H4 (cell line): ENCODE results near the gene CMSS1. TPM values are rescaled to one million over a fixed set of nuclear protein-coding genes. Genes with fewer than 3 reads are reported as not detected.
A peak's percentile ranks its signal among the peaks of the same experiment; 100 is the strongest.

ENCODE experiments used
- DNase-seq: peaks from one replicate; pipeline ENCODE4 v3.0.0-alpha.2; 2015; ENCODE audit warnings: low spot score
- total RNA-seq: library from RNA; depleted of rRNA; stranded (reverse); fragments of >200 nt; shearing (Covaris generic); gene quantifications from 2 replicates; pipeline ENCODE4 v1.2.3, GENCODE V29; 2014

CMSS1 gene
- total RNA-seq, 1 experiment from 2014 or later, result 39.3 TPM

DNA sequence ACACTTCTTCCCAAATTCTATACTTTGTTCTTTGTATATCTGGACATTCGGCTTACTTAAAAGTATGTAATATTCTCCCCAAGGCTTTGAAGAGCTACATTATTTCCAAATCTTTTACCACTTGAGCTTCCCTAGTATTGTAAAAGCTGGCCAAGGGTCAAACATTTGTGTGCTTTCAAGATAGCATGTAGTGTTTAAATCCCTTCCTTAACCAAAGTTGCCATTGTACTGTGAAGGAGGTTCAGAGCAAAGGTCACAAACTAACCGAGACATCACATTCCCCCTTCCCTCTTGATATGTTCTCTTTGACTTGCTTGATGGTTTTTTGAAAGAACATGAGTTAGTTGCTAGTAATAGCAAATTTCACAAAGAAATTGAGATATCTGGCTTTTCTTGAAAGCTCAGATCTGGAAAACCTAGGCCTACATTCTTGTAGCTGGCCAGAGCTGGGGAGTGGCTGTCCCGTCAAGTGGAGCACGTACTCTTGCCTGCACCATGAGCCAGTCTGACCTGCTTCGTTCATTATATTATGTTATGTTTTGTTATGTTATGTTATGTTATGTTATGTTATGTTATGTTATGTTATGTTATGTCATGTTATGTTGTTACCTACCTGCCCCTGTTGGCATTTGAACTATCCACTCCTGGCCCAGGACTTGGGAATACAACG, 236.4 kb downstream of the CMSS1 start:
- no peak for DNase-seq

DNA sequence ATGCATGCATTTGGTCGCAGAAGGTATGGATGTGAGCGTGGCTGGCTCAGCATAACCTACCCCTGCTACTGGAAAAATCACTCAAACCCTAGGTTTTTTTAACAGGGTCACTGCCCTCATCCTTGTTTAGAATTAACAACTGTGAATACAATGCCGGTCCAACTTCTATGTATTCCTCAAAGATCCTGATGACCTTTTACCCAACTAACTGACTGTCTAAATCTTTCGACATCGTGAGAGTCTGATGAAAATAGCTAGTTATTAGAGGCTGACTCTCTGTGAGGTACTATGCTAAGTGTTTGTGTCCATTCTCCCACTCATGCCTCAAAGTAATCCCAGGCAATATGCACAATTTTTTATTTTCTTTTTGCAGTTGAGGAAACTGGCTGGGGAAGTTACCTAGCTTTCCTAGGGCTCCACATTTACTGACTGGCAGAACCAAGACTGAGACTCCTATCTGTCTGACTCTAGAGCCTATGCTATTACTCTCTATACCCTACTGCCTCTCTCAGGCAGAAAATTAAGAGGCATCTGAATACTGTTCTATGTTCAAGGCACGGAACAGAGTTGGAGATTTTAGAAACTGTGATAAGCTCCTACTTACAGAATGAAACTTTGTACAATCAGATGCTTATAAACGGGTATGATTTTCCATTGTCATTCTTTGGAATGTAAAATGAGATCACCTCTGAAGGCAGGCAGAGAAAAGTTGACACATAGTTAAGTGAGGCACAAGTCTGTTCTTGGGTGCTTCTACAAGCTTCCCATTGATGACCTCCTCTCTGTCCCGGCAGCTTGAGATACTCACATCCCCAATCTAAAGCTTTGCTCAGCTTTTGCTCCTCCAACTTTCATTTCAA, 240.3 kb downstream of the CMSS1 start:
- DNase-seq, result no peak

DNA sequence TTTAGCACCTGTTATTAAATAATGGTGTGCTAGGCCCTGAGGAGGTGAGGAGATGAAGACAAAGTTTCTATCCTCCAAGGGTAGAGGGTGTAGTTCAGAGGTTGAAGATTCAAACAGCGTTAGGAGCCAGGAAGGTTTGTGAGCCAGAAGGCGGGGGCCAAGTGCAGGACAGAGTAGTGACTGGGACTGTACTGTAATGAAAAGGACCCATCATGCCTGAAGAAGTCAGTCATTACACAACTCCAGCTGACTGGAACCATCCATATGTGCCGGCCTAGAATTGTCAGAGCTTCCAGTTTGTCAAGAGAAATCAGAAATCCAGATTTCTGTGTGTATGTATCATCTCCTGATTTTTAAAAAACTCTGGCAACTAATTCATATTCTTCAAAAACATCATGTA, 241.8 kb downstream of the CMSS1 start:
- no peak for DNase-seq

DNA sequence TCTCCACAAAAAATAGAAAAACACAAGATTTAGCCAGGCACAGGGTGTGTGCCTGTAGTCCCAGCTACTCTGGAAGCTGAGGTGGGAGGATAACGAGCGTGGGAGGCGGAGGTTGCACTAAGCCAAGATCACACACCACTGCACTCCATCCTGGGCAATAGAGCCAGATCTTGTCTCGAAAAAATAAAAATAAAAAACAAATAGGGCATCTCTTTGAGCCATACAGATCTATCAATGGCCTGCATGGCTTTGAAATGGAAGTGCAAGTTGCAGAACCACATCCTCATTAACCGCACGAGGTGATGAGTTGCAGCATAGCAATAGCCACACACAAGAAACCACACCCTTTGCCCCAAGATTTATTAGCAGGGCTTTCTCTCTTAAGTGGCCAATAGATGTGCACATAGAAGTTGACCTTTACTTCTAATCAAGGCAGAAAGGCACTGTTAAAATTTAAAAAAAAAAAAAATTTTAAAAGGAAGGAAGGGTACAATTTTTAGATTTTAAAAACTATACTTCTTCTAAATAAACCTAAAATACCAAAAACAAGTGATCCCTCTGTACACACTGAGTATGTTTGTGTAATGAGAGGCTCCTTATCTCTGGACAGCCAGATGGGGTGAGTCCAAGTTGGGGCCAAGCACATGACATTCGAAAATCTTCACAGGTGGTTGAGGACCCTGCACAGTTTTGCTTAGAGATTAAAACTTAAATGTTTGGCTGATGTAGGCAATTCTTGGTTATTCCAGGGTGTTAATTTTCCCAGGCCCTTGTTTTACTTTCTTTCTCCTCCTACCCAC, 243.2 kb downstream of the CMSS1 start:
- no peak for DNase-seq

DNA sequence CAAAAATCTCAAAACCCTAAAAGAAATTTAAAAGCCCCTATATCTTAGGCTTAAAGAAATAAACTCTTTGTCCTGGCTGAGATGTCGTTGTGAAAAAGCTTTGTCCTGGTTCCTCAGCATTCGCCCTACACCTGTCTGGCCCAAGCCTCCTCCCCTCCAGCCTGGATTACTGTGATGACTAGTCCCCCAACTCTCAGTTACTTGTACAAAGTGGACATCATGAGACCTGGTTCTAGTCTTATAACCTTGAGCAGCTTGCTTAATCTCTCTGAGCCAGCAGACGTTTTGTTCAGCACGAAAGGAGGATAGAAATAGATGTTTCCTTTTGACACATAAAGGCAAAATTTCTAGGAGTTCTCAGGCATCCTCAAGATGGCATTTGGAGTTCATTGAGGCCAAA, 245.0 kb downstream of the CMSS1 start:
- DNase-seq, result no peak

DNA sequence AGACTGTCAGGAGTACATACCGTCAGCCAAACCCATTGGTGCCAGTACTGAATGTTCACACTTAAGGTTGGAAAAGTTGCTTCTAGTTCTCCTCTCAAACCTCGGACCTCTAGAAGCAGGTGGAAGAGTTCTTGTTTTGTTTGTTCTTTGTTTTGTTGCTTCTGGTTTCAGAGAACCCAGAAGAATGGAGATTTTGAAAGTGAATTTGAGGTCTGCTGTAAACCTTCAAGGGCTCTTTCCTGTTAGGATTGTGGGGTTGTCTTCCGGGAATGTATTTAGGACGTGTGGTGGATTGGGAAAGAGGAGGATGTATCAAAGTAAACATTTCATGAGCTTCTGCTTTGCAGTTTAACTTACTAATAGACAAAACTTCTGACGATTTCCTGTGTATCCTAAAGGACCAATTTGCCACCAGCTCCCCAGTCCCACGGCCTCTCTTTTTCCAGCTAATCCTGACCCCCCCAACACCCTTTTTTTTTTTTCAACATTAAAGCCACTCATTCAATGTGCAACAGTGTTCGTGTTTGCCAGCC, 246.3 kb downstream of the CMSS1 start:
- DNase-seq, result peak; percentile 72

DNA sequence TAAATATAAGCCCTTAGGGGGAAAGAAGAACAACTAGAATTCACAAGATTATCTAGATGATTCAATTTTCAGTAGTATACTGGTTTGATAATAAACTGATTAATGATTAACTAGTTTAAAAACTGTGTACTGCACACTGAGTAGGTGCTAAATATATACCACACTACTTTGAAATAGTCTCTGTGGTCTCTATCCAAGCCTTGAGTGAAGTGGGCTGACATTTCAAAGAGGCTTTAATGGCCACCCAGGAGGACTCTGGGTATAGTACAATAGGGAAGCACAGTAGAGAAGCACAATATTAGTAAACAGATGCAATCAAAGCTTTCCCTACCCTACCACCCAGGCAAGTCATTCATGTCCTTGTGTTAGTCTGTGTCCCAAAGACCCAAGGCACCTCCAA, 249.9 kb downstream of the CMSS1 start:
- no peak for DNase-seq

DNA sequence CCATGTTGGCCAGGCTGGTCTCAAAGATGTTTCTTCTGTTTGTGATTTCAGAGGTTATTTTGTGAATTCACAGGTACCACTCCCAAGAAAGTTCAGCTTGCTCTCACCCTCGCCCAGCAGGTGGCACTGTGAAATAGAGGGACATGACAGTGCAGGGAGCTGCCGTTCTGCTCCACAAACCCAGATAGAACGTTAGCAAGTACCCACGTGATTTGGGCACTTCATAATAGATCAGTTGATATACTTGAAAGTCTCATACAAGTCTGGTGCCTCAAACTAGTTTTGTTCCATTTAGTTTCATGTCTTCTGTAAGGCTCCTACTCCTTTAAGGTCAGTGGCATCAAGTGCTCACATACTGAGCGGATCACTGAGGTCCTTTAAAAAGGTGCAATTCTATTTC, 251.2 kb downstream of the CMSS1 start:
- peak; percentile 82 for DNase-seq

DNA sequence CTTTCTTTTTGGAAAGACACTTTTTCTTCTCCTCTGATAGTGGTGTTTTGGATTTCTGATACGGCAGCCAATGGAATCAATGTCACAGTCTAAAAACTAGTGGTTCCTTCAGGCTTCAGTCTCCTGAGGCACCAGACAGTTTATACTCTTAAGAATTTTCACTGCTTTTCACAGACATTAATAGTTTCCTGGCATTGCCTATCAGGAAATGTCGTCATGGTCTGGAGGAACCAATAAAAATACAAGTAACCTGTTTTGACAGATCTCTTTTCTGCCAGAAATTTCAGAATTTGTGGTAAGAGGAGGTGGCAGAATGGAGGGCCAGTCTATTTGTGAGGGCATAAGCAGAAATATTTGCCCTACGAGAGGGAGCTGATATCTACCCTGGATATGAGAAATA, 251.8 kb downstream of the CMSS1 start:
- DNase-seq, result no peak

DNA sequence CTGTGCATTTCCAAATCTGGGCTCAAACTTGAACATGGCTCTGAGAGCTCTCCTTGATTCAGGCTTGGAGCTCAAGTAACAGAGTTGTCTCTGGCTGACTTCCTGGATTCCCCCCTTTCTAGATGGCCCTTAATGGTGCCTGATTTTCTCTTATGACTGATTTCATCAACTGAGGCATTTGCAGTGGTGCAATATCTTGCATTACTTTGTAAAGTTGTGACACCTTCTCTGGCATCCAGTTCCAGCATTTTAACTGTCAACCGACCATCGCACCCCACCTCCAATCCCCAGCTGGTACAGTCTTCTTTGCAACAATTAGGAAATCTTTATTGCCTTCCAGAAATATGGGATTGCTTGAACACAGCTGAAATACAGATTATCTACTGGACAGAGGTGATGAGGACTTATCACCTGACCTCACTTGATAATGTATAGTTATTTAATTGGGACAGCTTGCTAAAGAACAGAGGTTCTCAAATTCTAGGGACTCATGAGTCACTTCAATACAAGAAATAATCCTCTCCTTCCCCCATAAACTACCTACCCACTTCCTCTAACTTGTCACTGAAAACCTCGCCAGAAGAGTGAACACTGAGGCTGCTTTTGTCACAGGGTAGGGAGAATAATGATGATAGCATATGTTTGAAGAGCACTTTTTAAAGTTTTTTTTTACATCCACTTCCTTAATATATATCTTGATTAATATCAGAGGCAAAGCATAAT, 254.8 kb downstream of the CMSS1 start:
- DNase-seq, result no peak

DNA sequence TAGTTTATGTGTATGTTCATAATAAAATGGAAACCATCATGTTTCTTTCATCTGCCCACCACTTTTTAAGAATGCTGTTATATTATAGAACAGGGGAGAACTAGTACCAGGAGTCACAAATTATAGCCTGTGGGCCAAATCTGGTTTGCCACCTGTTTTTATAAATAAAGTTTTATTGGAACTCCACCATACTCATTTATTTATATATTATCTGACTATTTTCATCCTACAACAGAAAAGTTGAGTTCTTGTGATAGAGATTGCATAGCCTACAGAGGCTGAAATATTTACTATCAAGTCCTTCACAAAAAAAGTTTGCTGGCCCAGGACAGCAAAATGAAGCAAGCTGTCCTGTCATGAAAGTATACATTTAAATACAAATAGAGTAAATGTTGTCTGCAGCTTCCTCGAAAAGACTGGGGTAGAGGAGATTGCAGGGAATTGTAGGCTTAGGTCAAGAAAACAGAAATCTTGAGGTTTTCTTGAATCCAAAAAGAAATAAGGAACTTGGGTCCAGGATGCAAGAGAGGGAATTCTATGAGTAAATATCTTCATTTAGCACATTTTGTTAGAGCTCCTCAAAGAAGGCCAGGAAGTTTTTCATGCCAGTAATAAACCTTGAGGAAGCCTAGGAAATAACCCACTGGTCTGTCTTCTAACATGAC, 255.5 kb downstream of the CMSS1 start:
- no peak for DNase-seq

DNA sequence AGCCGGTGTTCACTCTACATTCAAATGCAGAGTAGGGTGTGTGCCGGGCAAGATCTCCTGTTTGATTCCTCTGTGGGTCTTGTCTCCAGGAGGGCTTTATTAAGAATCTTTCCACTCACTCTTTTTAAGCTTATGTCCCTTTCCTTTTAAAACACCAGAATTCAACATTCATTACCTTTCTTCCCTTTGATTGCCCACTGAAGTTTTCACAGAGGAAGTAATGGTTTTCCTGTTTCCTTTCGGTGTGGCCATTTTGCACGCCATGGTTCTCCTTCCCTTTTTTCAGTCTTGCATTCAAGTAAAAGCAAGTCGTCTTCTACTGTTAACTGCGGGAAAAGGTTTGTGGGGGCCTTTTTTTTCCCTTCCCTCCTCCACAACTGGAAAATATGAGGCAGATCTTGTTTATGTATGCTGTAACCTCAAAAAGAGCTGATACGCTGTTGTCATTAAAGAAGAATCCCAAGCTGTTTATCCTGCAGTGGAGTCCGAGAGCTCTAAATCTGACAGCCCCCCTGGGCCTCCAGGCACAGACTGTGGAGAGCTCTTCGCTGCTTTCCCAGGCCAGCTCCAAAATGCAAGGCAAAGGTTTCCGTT, 256.1 kb downstream of the CMSS1 start:
- DNase-seq, result peak; percentile 91

DNA sequence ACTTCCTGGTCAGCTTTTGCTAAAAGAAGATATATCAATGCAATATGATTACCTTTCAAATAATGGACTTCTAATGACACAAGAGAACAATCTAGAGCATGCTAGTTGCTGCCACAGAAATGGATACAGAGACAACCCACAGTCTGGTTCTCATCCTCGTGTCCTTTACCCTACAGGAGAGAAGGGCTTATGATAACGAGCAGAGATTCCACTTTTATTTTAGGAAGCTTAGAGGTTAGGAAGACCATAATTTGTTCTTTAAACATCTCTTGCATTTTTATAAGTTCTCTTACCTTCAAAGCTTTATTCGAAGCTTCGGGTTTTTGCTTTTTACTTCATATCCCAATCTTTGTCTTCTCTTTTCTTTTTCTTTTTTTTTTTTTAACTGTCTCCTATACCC, 257.5 kb downstream of the CMSS1 start:
- no peak for DNase-seq

DNA sequence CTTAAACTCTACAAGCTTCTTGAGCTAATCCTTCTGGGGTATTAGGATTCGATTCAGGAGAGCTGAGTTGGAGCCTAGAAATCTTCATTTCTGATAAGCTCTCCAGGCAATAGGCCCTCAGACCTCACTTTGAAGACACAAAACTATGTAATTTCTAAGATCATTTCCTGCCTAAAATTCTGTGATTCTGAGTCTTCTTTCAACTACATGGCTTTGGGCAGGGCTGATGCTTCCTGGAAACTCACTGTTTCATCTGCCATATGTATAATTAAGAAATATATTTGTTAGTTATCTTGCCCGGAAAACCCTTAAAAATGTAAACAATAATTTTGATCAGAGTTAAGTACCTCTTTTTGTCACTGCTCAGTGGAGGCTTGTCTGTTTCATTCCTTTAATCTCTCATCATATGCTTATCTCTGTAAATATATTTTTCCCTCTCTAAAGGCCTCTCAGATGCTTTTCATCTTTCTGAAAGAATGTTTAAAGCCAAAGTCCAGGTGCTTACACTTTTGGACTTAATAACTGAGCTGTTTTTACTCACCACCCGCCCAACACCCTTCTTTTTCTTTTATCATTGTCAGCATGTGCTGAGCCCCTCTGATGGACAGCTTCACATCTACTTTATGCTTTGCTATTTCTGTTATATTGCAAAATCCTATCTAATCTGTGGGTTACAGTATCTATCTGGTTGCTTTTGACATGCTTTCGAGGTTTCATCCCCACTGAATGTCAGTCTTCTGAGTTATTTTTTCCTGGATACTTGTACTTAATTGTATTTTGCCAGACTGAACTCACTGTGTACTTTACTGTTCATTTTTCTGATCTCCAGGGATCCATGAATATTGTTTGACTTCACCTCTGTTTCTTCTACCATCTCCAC, 258.4 kb downstream of the CMSS1 start:
- no peak for DNase-seq

DNA sequence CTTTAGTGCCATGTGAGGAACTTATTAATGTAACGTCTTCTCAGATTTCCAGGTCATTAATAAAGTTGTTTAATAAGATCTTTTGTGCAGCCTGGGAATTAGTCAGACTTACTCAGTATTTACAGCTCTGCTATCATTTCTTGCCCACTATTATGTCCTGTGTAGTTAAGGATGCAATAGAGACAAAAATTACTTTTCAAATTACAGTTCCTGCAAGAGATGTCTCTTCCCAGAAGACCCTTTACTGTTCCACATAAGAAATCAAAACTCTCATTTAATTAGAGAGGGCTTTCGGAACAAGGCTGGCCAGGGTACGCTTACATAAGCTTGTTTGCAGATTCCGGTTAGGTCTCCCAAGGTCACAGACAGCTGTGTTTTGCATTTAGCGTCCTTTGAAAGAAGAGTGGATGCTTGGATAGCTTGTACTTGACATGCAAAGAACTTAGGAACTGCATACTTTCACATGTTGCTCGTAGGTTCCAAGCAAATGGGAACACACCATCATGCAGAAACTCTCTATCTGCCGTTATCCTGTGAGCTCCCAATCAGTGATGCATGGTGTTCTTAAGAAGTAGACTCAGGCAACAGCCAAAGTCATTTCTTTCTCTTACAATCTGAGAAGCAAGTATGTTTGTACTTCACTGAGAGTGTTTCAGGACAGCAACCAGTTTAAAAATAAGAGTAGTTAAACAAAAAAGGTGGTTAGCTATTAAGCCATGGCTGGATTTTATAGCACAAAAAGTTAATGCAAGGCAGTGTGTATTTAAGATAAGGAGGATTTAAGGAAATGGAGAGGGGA, 259.3 kb downstream of the CMSS1 start:
- DNase-seq, result no peak

DNA sequence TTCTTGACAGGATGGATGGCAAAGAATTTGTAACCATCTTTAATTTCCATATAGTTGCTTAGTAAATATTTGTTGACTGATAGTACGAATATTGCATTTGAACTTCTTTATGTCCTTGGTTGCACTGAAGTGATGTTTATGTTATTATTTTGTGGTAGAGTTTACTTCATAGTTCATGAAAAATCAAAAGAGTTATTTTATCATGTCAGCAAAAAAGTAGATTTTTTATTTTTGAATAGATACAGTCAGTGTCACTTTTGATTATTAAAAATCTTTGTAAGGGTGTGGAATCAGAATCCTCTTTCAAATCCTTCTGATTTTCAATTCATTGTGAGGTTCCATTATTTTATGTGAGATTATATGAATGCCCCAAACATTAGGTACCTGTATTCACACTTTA, 261.7 kb downstream of the CMSS1 start:
- DNase-seq, result no peak

DNA sequence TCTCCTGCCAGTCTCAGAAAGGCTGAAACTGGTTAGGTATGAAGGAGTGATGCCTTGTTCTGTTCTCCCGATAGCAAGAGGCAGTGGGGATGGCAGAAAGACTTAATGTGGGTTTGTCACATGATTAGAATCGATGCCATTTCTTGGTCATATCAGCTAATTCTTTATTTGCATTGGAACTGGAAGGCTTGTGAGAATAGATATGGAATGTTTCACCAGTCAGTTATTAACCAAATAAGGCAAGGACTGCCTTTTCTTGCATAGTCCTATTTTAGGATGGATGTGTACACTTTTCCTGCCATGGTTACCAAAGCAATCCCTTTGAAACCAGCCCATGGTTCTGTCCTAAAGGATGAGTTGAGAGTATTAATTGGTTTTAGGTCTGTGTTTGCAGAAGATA, 262.9 kb downstream of the CMSS1 start:
- no peak for DNase-seq

DNA sequence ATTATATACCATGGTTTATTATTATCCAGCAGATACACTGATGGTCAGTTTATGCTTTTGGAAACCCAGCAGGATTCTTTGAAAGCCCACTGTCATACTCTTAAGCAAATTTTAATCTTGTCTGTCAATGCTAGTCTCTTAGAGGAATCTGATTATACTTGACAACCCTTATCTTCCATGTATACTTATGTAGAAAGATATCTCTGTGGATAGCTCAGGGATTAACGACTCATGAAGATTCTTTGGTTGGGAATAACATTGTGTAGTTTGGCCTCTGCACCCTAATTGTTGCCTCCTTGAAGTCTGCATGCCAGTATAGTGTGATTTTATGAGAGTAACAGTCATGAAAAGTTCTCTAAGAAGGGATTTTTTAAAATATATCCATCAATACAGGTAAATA, 263.6 kb downstream of the CMSS1 start:
- no peak for DNase-seq
